HEK293 (cell line): ENCODE results near the gene NREP.

ENCODE experiments used
- CTCF ChIP-seq: fragments of 450-650 bp; formaldehyde crosslinking; IDR thresholded peaks from 2 replicates; pipeline ENCODE4 v1.5.1; 2016; ENCODE audit warnings: missing biosample characterization, missing genetic modification characterization
- GLI2 ChIP-seq: fragments of 450-650 bp; formaldehyde crosslinking; IDR thresholded peaks from 2 replicates; pipeline ENCODE4; 2017; ENCODE audit warnings: missing biosample characterization, missing genetic modification characterization, low read depth, borderline replicate concordance
- KLF9 ChIP-seq: fragments of 450-650 bp; formaldehyde crosslinking; IDR thresholded peaks from 2 replicates; pipeline ENCODE4 v1.5.1; 2016; ENCODE audit warnings: missing biosample characterization, missing genetic modification characterization, low read depth
- PATZ1 ChIP-seq: fragments of 450-650 bp; formaldehyde crosslinking; IDR thresholded peaks from 2 replicates; pipeline ENCODE4 v1.5.1; 2016; ENCODE audit warnings: missing biosample characterization, missing genetic modification characterization
- PRDM10 ChIP-seq: fragments of 450-650 bp; formaldehyde crosslinking; IDR thresholded peaks from 2 replicates; pipeline ENCODE4 v1.5.1; 2016; ENCODE audit warnings: missing biosample characterization, missing genetic modification characterization
- PRDM6 ChIP-seq: fragments of 450-650 bp; formaldehyde crosslinking; IDR thresholded peaks from 2 replicates; pipeline ENCODE4 v1.5.1; 2017; ENCODE audit warnings: missing biosample characterization, missing genetic modification characterization
- RBAK ChIP-seq: fragments of 450-650 bp; formaldehyde crosslinking; IDR thresholded peaks from 2 replicates; pipeline ENCODE4 v1.5.1; 2016; ENCODE audit warnings: missing biosample characterization, missing genetic modification characterization
- SALL2 ChIP-seq: fragments of 450-650 bp; formaldehyde crosslinking; IDR thresholded peaks from 2 replicates; pipeline ENCODE4 v1.5.0; 2017; ENCODE audit warnings: missing biosample characterization, mild to moderate bottlenecking, missing genetic modification characterization, borderline replicate concordance
- ZBTB21 ChIP-seq: fragments of 450-650 bp; formaldehyde crosslinking; IDR thresholded peaks from 2 replicates; pipeline ENCODE4 v1.5.1; 2017; ENCODE audit warnings: missing biosample characterization, missing genetic modification characterization
- ZBTB49 ChIP-seq: fragments of 450-650 bp; formaldehyde crosslinking; IDR thresholded peaks from 2 replicates; pipeline ENCODE4 v1.5.1; 2016; ENCODE audit warnings: missing biosample characterization, missing genetic modification characterization, low read depth
- ZEB2 ChIP-seq: fragments of 450-650 bp; formaldehyde crosslinking; IDR thresholded peaks from 2 replicates; pipeline ENCODE4 v1.5.1; 2016; ENCODE audit warnings: missing biosample characterization, missing genetic modification characterization
- ZFHX2 ChIP-seq: fragments of 450-650 bp; formaldehyde crosslinking; conservative IDR thresholded peaks from 2 replicates; pipeline ENCODE4 v1.5.1; 2016; ENCODE audit warnings: missing biosample characterization, missing genetic modification characterization
- ZIC2 ChIP-seq: fragments of 450-650 bp; formaldehyde crosslinking; IDR thresholded peaks from 2 replicates; pipeline ENCODE4 v1.5.1; 2016; ENCODE audit warnings: missing biosample characterization, missing genetic modification characterization
- ZNF114 ChIP-seq: fragments of 450-650 bp; formaldehyde crosslinking; IDR thresholded peaks from 2 replicates; pipeline ENCODE4 v1.5.0; 2017; ENCODE audit warnings: missing biosample characterization, missing genetic modification characterization
- ZNF148 ChIP-seq: fragments of 450-650 bp; formaldehyde crosslinking; IDR thresholded peaks from 2 replicates; pipeline ENCODE4 v1.5.0; 2017; ENCODE audit warnings: missing biosample characterization, missing genetic modification characterization, borderline replicate concordance
- ZNF16 ChIP-seq: fragments of 450-650 bp; formaldehyde crosslinking; IDR thresholded peaks from 2 replicates; pipeline ENCODE4 v1.5.1; 2016; ENCODE audit warnings: low read depth, missing biosample characterization, missing genetic modification characterization
- ZNF184 ChIP-seq: fragments of 450-650 bp; IDR thresholded peaks from 2 replicates; pipeline ENCODE4 v1.5.1; 2018; ENCODE audit warnings: missing biosample characterization, mild to moderate bottlenecking, missing genetic modification characterization
- ZNF354C ChIP-seq: fragments of 450-650 bp; formaldehyde crosslinking; IDR thresholded peaks from 2 replicates; pipeline ENCODE4 v1.5.1; 2016; ENCODE audit warnings: missing biosample characterization, missing genetic modification characterization, low read depth, borderline replicate concordance
- ZNF366 ChIP-seq: fragments of 450-650 bp; formaldehyde crosslinking; conservative IDR thresholded peaks from 2 replicates; pipeline ENCODE4 v1.5.1; 2016; ENCODE audit warnings: missing biosample characterization, missing genetic modification characterization
- ZNF37A ChIP-seq: fragments of 450-650 bp; IDR thresholded peaks from 2 replicates; pipeline ENCODE4 v1.5.1; 2018; ENCODE audit warnings: missing biosample characterization, missing genetic modification characterization
- ZNF529 ChIP-seq: fragments of 450-650 bp; formaldehyde crosslinking; IDR thresholded peaks from 2 replicates; pipeline ENCODE4 v1.5.1; 2017; ENCODE audit warnings: missing genetic modification characterization, missing biosample characterization; ENCODE audit not compliant: insufficient replicate concordance
- ZNF548 ChIP-seq: fragments of 450-650 bp; formaldehyde crosslinking; IDR thresholded peaks from 2 replicates; pipeline ENCODE4 v1.5.1; 2016; ENCODE audit warnings: missing biosample characterization, missing genetic modification characterization
- ZNF580 ChIP-seq: fragments of 450-650 bp; formaldehyde crosslinking; IDR thresholded peaks from 2 replicates; pipeline ENCODE4 v1.5.1; 2016; ENCODE audit warnings: missing biosample characterization, missing genetic modification characterization
- ZSCAN5A ChIP-seq: fragments of 450-650 bp; formaldehyde crosslinking; IDR thresholded peaks from 2 replicates; pipeline ENCODE4 v1.5.1; 2016; ENCODE audit warnings: missing biosample characterization, missing genetic modification characterization

NREP gene

GRCh38 chr5:111779922-111780292 lies 22.9 kb upstream of the NREP start (continued):
- no peak for TF ChIP-seq CTCF
- TF ChIP-seq ZSCAN5A (tag by site-specific recombination) = no peak
- TF ChIP-seq ZNF148 (tag by site-specific recombination) = no peak
- TF ChIP-seq ZEB2 = no peak
- TF ChIP-seq ZNF529 (tag by site-specific recombination) = no peak
- no peak for TF ChIP-seq ZBTB49 (tag by site-specific recombination)
- no peak for TF ChIP-seq PRDM10 (tag by site-specific recombination)
- no peak for TF ChIP-seq ZNF16 (tag by site-specific recombination)
- no peak for TF ChIP-seq GLI2
- no peak for TF ChIP-seq ZNF548 (tag by site-specific recombination)
- no peak for TF ChIP-seq ZNF366 (tag by site-specific recombination)
- TF ChIP-seq ZBTB21 = no peak
- no peak for TF ChIP-seq ZNF114 (tag by site-specific recombination)
- TF ChIP-seq ZIC2 (tag by site-specific recombination) = no peak
- no peak for TF ChIP-seq SALL2
- no peak for TF ChIP-seq ZNF354C (tag by site-specific recombination)
- no peak for TF ChIP-seq KLF9
- peak; percentile 63 for TF ChIP-seq PRDM6 (tag by site-specific recombination)
- TF ChIP-seq PATZ1 (tag by site-specific recombination) = peak; percentile 16; the same call in 1 of the 2 replicates
- TF ChIP-seq ZNF580 (tag by site-specific recombination) = no peak
- no peak for TF ChIP-seq ZNF184
- TF ChIP-seq ZNF37A (tag by site-specific recombination) = no peak
- peak; percentile 72 for TF ChIP-seq ZFHX2 (tag by site-specific recombination)
- TF ChIP-seq RBAK (tag by site-specific recombination) = no peak
